SK-N-SH (cell line): Measurements from ENCODE around the gene PROM1. TPM values are rescaled to one million over a fixed set of nuclear protein-coding genes. Genes with fewer than 3 reads are reported as not detected.

ENCODE experiments used
- CTCF ChIA-PET: fragments of 300-600, 350-600 bp; formaldehyde crosslinking; extraction: SDS; loops from one replicate; lab custom pipeline; 2021; lab: Yijun Ruan, JAX
- POLR2A ChIA-PET: fragments of 350-600 bp; sonication (Branson Sonifier 250); formaldehyde crosslinking; extraction: SDS; loops from one replicate; lab custom pipeline; 2020; ENCODE audit warnings: antibody characterized with exemption, inconsistent platforms; lab: Yijun Ruan, JAX
- DNase-seq: peaks from one replicate; pipeline ENCODE4 v3.0.0; 2012
- H2AFZ ChIP-seq: fragments of 200-600 bp; sonication (generic); 2 replicates; pipeline ENCODE4 v1.8.1; 2016; ENCODE audit warnings: antibody characterized with exemption, mild to moderate bottlenecking, low read depth
- H3F3A ChIP-seq: fragments of 200-600 bp; sonication (generic); replicated peaks from 2 replicates; pipeline ENCODE3; 2016; ENCODE audit warnings: antibody characterized with exemption, mild to moderate bottlenecking; ENCODE audit not compliant: insufficient read depth
- H3K27ac ChIP-seq, 2 experiments: fragments of 200-500 bp in 1 of 2; fragments of 200-600 bp in 1 of 2; sonication (Bioruptor generic) in 1 of 2; sonication (generic), shearing (Covaris generic) in 1 of 2; 2 replicates each; pipeline versions ENCODE4 v1.5.1 to v1.6.1; 2014 to 2016; ENCODE audit warnings: low read depth in 2 of 2, inconsistent platforms in 1 of 2, low read length in 1 of 2, mild to moderate bottlenecking in 1 of 2, mixed read lengths in 1 of 2
- H3K27me3 ChIP-seq: fragments of 200-600 bp; sonication (generic), shearing (Covaris generic); 2 replicates; pipeline ENCODE4 v1.6.1; 2016; ENCODE audit warnings: mixed run types; ENCODE audit not compliant: insufficient read depth
- H3K36me3 ChIP-seq, 2 experiments: fragments of 200-500 bp in 1 of 2; fragments of 200-600 bp in 1 of 2; sonication (Bioruptor generic) in 1 of 2; sonication (generic) in 1 of 2; replicated peaks in 1 of 2; 2 replicates each; pipeline versions ENCODE3 to v1.5.1; 2014 to 2016; ENCODE audit warnings: low read length in 1 of 2, mild to moderate bottlenecking in 1 of 2; ENCODE audit not compliant: insufficient read depth in 2 of 2, control insufficient read depth in 1 of 2
- H3K4me1 ChIP-seq, 2 experiments: fragments of 200-500 bp in 1 of 2; fragments of 200-600 bp in 1 of 2; sonication (Bioruptor generic) in 1 of 2; sonication (generic), shearing (Covaris generic) in 1 of 2; 2 replicates each; pipeline versions ENCODE4 v1.5.1 to v1.6.1; 2014 to 2016; ENCODE audit warnings: low read depth in 1 of 2, low read length in 1 of 2, mixed run types in 1 of 2; ENCODE audit not compliant: insufficient read depth in 2 of 2, control insufficient read depth in 1 of 2
- H3K4me2 ChIP-seq: fragments of 200-600 bp; sonication (generic), shearing (Covaris generic); 2 replicates; pipeline ENCODE4 v1.6.1; 2017; ENCODE audit warnings: mixed run types
- H3K4me3 ChIP-seq, 2 experiments: fragments of 200-500 bp in 1 of 2; fragments of 200-600 bp in 1 of 2; sonication (Bioruptor generic) in 1 of 2; sonication (generic), shearing (Covaris generic) in 1 of 2; 2 replicates each; pipeline versions ENCODE4 v1.5.1 to v1.8.1; 2014 to 2016; ENCODE audit warnings: low read depth in 2 of 2, inconsistent platforms in 1 of 2, low read length in 1 of 2, mild to moderate bottlenecking in 1 of 2, mixed read lengths in 1 of 2, moderate library complexity in 1 of 2
- H3K79me2 ChIP-seq: fragments of 200-600 bp; sonication (generic); 2 replicates; pipeline ENCODE4 v1.8.1; 2017; ENCODE audit warnings: mild to moderate bottlenecking; ENCODE audit not compliant: insufficient read depth
- H3K9ac ChIP-seq: fragments of 200-600 bp; sonication (generic); 2 replicates; pipeline ENCODE4 v1.6.1; 2017; ENCODE audit warnings: mixed run types
- H3K9me2 ChIP-seq: fragments of 200-600 bp; sonication (generic); 2 replicates; pipeline ENCODE4 v1.6.1; 2017; ENCODE audit warnings: mixed run types
- H3K9me3 ChIP-seq: fragments of 200-600 bp; sonication (generic); 2 replicates; pipeline ENCODE4 v1.6.1; 2017; ENCODE audit warnings: mixed run types, mild to moderate bottlenecking, moderate library complexity
- H4K20me1 ChIP-seq: fragments of 200-600 bp; sonication (generic); 2 replicates; pipeline ENCODE4 v1.6.1; 2017; ENCODE audit warnings: mild to moderate bottlenecking, mixed run types; ENCODE audit not compliant: insufficient read depth
- EP300 ChIP-seq, 2 experiments: IDR thresholded peaks; 2 replicates each; pipeline versions ENCODE4 v1.4.0 to v1.6.1; 2012; ENCODE audit warnings: borderline replicate concordance in 1 of 2, low read depth in 1 of 2, low read length in 1 of 2
- GABPA ChIP-seq: IDR thresholded peaks from 2 replicates; pipeline ENCODE4 v1.4.0; 2012; ENCODE audit warnings: low read depth, mild to moderate bottlenecking
- MXI1 ChIP-seq: IDR thresholded peaks from 2 replicates; pipeline ENCODE4 v1.6.1; 2012; ENCODE audit warnings: mild to moderate bottlenecking, low read depth, low read length, improper control_type of control experiment
- NFIC ChIP-seq: IDR thresholded peaks from 2 replicates; pipeline ENCODE4 v1.4.0; 2012; ENCODE audit warnings: borderline replicate concordance
- NRF1 ChIP-seq: IDR thresholded peaks from 2 replicates; pipeline ENCODE4 v1.6.1; 2012; ENCODE audit warnings: low read depth, mild to moderate bottlenecking, low read length
- RAD21 ChIP-seq: IDR thresholded peaks from 2 replicates; pipeline ENCODE4 v1.6.1; 2012; ENCODE audit warnings: mild to moderate bottlenecking, low read length
- RCOR1 ChIP-seq: fragments of 150-350 bp; IDR thresholded peaks from 2 replicates; pipeline ENCODE4 v1.6.1; 2017; ENCODE audit warnings: antibody characterized with exemption, low read length
- RFX5 ChIP-seq: IDR thresholded peaks from 2 replicates; pipeline ENCODE4 v1.6.1; 2012; ENCODE audit warnings: mild to moderate bottlenecking, improper control_type of control experiment, low read length
- SMC3 ChIP-seq: IDR thresholded peaks from 2 replicates; pipeline ENCODE4 v1.6.1; 2012; ENCODE audit warnings: low read depth, low read length, improper control_type of control experiment
- TEAD4 ChIP-seq: IDR thresholded peaks from 2 replicates; pipeline ENCODE4 v1.4.0; 2012; ENCODE audit warnings: mild to moderate bottlenecking, borderline replicate concordance; ENCODE audit not compliant: insufficient read depth
- USF1 ChIP-seq: IDR thresholded peaks from 2 replicates; pipeline ENCODE4 v1.4.0; 2012; ENCODE audit warnings: low read depth, borderline replicate concordance
- ZBTB33 ChIP-seq: IDR thresholded peaks from 2 replicates; pipeline ENCODE4 v1.4.0; 2012; ENCODE audit warnings: low read depth, borderline replicate concordance
- WGBS: methylation state at CpG from one replicate; pipeline ENCODE4 v1.1.6; 2017; ENCODE audit warnings: low lambda C conversion rate; 5-methylcytosine and 5-hydroxymethylcytosine counted together
- polyA plus RNA-seq, 3 experiments: library from polyadenylated mRNA; depleted of rRNA; stranded (reverse); fragments of >200 nt; gene quantifications; 2 replicates each; pipeline ENCODE4 v1.2.3, GENCODE V29; 2012
- TF ChIP-seq, protein P1 (sequence below): fragments of 200-600 bp; sonication (generic); IDR thresholded peaks from 2 replicates; pipeline ENCODE4 v1.6.1; 2017; ENCODE audit warnings: antibody characterized with exemption, mild to moderate bottlenecking, moderate library complexity
- TF ChIP-seq, protein P2 (sequence below): IDR thresholded peaks from 2 replicates; pipeline ENCODE4 v1.6.1; 2012; ENCODE audit warnings: mild to moderate bottlenecking, low read depth, low read length, moderate library complexity
- TF ChIP-seq, protein P3 (sequence below): IDR thresholded peaks from 2 replicates; pipeline ENCODE4; 2012

Gene PROM1
- polyA plus RNA-seq, 1 of the 3 experiments (the other 2 are of a cell fraction), result not detected

DNA sequence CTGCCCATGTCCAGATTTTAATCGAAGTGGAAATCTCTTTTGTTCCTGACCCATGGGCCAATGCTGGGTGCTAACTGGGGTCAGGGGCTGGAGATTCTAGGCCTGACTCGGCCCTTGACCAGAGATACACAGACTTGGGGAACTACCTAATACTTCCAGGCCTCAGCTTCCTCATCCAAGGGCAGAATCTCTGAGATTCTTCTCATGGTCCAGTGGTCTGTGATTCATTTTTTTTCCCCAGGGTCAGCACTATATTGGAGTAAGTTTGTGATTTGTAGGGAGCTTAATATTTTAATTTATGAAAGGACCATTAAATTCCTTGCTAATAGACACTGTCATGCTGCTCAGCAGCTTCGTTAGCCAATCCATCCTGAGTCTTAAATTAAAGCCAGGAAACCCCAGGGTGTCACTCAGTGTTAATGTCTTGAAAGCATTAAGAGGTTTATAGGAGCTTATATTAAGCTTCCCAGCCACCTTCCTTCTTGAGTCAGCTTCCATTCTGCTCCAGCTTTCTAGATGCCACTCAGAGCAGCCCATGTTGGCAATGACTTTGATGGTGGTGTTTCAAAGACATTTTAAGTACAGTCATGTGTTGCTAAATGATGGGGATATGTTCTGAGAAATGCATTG, 27.0 kb upstream of the PROM1 start:
- Histone ChIP-seq H3K9me2 (no peaks in the 10 kb centered on the region), H3K36me3 (no peaks in the 10 kb centered on the region), H2AFZ (no peak overlapping the region), H4K20me1 (no peaks in the 10 kb centered on the region), H3K4me2 (no peak overlapping the region), H3K9me3 (no peaks in the 10 kb centered on the region), H3F3A (no peaks in the 10 kb centered on the region), H3K79me2 (no peaks in the 10 kb centered on the region), H3K9ac (no peak overlapping the region), H3K4me3 (no peak overlapping the region), H3K27me3 (no peaks in the 10 kb centered on the region; the same call in 1 of the 2 replicates), H3K27ac (no peak overlapping the region), H3K4me1 (no peaks in the 10 kb centered on the region)
- TF ChIP-seq NRF1 (no peak), RFX5 (no peak), MXI1 (no peak), USF1 (no peak)
- TF ChIP-seq, protein P1, sequence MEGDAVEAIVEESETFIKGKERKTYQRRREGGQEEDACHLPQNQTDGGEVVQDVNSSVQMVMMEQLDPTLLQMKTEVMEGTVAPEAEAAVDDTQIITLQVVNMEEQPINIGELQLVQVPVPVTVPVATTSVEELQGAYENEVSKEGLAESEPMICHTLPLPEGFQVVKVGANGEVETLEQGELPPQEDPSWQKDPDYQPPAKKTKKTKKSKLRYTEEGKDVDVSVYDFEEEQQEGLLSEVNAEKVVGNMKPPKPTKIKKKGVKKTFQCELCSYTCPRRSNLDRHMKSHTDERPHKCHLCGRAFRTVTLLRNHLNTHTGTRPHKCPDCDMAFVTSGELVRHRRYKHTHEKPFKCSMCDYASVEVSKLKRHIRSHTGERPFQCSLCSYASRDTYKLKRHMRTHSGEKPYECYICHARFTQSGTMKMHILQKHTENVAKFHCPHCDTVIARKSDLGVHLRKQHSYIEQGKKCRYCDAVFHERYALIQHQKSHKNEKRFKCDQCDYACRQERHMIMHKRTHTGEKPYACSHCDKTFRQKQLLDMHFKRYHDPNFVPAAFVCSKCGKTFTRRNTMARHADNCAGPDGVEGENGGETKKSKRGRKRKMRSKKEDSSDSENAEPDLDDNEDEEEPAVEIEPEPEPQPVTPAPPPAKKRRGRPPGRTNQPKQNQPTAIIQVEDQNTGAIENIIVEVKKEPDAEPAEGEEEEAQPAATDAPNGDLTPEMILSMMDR, result no peak
- no peak for DNase-seq
- CTCF ChIA-PET, result interaction anchor here (0.9 kb wide), 1 partner anchor 13 kb away, joined by 3 read pairs; no protein-coding TSS in a partner anchor
- 21% methylated on average over 3 of the region's 3 CpGs for WGBS
- POLR2A ChIA-PET, result no interaction called here

DNA sequence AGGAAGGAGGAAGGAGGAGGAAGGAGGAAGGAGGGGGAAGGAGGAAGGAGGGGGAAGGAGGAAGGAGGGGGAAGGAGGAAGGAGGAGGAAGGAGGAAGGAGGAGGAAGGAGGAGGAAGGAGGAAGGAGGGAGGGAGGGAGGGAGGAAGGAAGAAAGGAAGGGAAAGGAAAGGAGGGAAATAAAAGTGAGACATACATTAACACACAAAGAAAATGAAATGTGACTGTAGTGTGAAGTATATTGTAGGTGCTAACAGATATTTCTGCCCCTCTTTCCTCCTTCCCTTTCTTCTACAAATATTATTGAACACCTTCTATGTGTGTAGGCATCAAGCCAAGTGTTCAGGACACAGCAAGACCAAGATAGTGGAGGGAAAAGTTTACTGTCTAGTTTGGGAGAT, 26.4 kb upstream of the PROM1 start:
- POLR2A ChIA-PET, result no interaction called here
- H3F3A ChIP-seq, result no peaks in the 10 kb centered on the region
- no peak overlapping the region for H3K27ac ChIP-seq
- no peaks in the 10 kb centered on the region for H3K4me1 ChIP-seq
- CTCF ChIA-PET, result no interaction called here
- H3K36me3 ChIP-seq, result no peaks in the 10 kb centered on the region
- H3K27me3 ChIP-seq, result no peaks in the 10 kb centered on the region; the same call in 1 of the 2 replicates
- H3K9ac ChIP-seq, result no peak overlapping the region
- TF ChIP-seq RAD21, result no peak
- TF ChIP-seq NFIC, result no peak
- TF ChIP-seq EP300 (IDR thresholded peaks at IDR 0.05; ENCODE audit: borderline replicate concordance in 1 of 2, low read depth in 1 of 2, low read length in 1 of 2), result no peak
- TF ChIP-seq, protein P2, sequence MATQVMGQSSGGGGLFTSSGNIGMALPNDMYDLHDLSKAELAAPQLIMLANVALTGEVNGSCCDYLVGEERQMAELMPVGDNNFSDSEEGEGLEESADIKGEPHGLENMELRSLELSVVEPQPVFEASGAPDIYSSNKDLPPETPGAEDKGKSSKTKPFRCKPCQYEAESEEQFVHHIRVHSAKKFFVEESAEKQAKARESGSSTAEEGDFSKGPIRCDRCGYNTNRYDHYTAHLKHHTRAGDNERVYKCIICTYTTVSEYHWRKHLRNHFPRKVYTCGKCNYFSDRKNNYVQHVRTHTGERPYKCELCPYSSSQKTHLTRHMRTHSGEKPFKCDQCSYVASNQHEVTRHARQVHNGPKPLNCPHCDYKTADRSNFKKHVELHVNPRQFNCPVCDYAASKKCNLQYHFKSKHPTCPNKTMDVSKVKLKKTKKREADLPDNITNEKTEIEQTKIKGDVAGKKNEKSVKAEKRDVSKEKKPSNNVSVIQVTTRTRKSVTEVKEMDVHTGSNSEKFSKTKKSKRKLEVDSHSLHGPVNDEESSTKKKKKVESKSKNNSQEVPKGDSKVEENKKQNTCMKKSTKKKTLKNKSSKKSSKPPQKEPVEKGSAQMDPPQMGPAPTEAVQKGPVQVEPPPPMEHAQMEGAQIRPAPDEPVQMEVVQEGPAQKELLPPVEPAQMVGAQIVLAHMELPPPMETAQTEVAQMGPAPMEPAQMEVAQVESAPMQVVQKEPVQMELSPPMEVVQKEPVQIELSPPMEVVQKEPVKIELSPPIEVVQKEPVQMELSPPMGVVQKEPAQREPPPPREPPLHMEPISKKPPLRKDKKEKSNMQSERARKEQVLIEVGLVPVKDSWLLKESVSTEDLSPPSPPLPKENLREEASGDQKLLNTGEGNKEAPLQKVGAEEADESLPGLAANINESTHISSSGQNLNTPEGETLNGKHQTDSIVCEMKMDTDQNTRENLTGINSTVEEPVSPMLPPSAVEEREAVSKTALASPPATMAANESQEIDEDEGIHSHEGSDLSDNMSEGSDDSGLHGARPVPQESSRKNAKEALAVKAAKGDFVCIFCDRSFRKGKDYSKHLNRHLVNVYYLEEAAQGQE, result no peak
- no peak for TF ChIP-seq ZBTB33
- TF ChIP-seq GABPA, result no peak
- no peak for TF ChIP-seq RCOR1
- TF ChIP-seq, protein P3, sequence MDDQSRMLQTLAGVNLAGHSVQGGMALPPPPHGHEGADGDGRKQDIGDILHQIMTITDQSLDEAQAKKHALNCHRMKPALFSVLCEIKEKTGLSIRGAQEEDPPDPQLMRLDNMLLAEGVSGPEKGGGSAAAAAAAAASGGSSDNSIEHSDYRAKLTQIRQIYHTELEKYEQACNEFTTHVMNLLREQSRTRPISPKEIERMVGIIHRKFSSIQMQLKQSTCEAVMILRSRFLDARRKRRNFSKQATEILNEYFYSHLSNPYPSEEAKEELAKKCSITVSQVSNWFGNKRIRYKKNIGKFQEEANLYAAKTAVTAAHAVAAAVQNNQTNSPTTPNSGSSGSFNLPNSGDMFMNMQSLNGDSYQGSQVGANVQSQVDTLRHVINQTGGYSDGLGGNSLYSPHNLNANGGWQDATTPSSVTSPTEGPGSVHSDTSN, result no peak
- TF ChIP-seq SMC3, result no peak
- TF ChIP-seq TEAD4, result no peak
- H3K79me2 ChIP-seq, result no peaks in the 10 kb centered on the region
- no peak overlapping the region for H2AFZ ChIP-seq
- H3K4me2 ChIP-seq, result no peak overlapping the region
- H3K4me3 ChIP-seq, result no peak overlapping the region
- H3K9me2 ChIP-seq, result no peaks in the 10 kb centered on the region
- H3K9me3 ChIP-seq, result no peaks in the 10 kb centered on the region
- DNase-seq, result no peak
- no peaks in the 10 kb centered on the region for H4K20me1 ChIP-seq
